ENCODE data around the gene CDHR5.

Gene CDHR5

DNA sequence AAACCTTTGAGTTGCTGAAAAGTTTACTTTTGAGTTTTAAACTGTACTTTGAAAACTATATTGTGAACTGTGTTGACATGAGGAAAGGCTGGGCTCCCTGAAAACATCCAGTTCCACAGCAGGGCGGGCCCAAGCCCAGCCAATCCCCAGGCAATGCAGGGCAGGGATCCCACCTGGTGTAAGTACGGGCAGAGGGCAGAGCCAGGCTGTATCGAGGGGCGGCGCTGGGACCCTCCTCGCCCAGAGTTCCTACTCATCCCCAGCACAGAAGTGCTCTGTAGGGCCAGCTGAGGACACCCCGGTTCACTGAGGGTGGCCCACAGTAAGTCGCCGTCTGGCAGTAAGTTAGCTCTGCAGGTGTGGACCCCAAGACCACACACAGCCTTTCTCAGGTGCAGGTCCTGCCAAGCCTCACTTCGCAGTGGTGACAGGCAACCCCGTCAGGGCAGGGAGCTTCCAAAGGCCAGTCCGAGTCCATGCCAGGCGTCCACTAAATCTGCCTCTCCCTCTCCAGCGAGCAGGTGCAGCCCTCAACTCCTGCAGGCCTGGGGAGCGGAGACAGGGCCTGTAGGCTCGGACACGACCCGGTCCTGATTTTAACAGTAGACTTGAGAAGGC, 57.6 kb downstream of the CDHR5 start:
- no peak for DNase-seq
